GM18861 (cell line): Measurements from ENCODE around the gene NAA20.

Source experiments
- ATAC-seq: cut with Tn5 transposase; IDR thresholded peaks from one replicate; pipeline ENCODE4 v1.9.1; 2021; ENCODE audit not compliant: unreplicated experiment

The NAA20 gene

GRCh38 chr20:20018366-20018765 lies 1.2 kb downstream of the NAA20 start:
- no peak for ATAC-seq

DNA sequence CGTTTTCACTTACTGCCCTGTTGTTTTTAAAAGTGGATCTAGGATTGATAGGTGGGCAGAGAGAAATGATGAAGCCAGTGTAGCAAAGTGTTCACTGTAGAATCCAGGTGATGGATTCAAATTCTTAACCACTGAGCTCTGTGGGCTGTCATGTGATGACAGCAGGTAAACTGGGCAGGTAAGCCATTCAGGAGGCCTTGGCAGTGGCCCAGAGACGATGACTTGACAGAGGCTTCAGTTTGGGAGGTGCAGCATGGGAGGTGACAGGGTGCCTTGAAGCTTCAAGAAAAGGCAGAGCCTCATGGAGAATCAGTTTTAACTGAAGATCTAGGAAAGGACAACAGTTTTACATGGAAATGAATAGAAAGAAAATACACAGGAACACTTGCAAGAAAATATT lies 2.0 kb downstream of the NAA20 start:
- ATAC-seq = no peak

- no peak for ATAC-seq
Measured at GRCh38 chr20:20020908-20021307, 3.7 kb downstream of the NAA20 start.

DNA sequence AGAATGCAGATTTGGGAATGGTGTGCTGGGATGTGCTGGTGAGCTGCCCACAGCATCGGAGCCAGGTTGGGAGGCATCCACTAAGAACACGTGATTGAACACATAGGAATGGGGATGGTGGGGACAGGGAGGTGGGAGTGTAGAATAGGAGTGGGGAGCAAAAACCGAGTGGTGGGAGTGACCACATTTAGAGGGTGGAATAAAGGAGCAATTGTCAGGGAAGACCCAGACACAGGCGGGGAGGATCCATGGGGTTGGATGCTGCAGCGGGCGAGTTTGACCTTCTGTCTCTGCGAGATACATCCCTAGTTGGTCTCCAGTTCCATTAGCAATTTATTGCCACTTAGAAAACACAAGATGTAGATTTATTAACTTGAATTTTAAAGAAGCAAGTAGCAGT lies 4.7 kb downstream of the NAA20 start:
- ATAC-seq = no peak

GRCh38 chr20:20022498-20022897 lies 5.3 kb downstream of the NAA20 start:
- peak; percentile 73 for ATAC-seq

DNA sequence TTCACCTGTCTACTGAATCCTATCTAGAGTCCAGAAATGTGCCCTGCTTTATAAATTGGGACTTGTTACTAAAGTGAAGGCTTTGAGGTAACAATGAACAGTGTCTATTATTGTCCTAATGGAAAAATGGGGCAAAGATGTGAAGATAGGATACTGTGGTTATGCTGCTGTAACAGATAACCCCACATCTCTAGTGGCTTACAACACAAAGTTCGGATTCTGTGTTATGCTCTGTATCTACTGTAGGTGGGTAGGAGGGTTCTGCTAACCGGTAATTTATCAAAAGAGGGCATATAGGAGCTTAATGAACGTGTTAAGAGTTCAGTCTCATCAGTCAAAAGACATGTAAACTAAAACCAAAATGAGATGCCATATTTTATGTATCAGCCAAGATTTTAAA lies 6.2 kb downstream of the NAA20 start:
- ATAC-seq = no peak

DNA sequence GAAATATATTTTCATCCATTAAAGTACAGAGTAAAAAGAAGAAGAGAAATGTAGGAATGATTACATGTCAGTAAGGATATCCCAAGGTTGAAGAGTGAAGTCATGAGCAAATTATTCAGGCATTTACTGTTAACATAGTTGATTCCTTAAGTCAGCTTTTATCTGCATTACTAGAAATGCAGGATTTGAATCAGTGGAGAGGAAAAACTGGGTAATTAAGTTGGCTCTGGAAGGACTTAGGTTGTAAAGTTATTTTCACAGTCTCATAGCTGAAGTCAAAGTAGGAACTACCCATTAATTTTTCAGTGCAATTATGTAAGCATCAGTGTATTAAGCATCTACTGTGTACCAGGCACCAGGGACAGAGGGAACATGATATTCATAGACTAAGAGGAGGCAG lies 7.8 kb downstream of the NAA20 start:
- no peak for ATAC-seq

GRCh38 chr20:20027284-20027683 lies 10.1 kb downstream of the NAA20 start:
- ATAC-seq = no peak

DNA sequence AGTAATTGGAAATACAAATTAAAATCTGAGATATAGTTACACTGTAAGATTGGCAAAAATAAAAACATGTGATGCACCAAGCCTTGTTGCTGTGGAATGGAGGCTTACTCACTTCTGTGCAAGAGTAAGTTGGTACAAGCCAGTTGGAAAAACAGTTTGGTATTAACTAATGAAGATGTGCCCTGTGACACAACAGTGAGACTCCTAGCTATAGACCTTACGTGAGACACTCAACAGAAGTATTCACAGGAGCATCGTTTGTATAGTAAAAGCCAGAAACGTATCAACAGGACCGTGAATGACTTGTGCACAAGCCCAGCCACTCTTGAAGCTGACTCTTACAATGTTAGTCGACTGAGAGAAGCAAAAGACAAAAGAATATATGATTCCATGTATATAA lies 14.6 kb downstream of the NAA20 start:
- no peak for ATAC-seq

- ATAC-seq = no peak
Measured at GRCh38 chr20:20034486-20034885, 17.3 kb downstream of the NAA20 start.

DNA sequence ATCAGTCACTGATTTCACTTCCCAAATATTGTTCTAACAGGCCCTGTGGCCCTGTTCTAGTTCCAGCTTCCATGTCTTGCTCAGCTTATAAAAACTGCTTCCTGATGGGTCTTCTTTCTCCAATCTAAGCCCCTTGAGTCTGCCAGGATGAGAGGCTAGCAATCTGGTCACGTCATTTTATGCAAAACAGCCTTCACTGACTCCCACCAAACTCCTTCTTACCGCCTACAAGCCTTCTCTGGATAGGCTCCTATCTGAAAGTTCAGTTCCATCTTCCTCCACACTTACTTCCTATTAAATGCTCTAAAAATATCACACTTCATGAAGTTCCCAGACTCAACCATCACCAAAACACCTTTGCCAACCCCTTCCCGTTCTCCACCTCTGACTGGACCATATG lies 19.6 kb downstream of the NAA20 start:
- no peak for ATAC-seq

GRCh38 chr20:20037960-20038359 lies 20.8 kb downstream of the NAA20 start:
- ATAC-seq = no peak

DNA sequence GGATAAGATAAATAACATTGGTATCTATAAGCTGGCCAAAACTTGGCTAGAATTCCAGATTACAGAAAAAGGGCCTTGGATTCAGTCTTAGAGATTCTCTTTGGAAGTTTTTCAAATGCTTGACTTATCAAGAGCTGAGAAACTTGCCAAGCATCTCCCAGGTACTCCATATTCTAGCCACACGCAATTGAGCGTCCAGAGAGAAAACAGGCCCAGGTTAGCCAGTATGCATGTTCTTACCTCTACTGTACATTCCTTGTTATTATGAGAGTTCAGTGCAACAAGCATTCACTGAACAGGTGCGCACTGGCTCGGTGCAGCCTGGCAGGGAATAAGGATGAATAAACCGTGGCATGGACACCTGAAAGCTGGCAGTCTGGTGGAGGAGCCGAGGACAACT lies 21.4 kb downstream of the NAA20 start:
- no peak for ATAC-seq

GRCh38 chr20:20039752-20040387 lies 22.7 kb downstream of the NAA20 start:
- no peak for ATAC-seq

DNA sequence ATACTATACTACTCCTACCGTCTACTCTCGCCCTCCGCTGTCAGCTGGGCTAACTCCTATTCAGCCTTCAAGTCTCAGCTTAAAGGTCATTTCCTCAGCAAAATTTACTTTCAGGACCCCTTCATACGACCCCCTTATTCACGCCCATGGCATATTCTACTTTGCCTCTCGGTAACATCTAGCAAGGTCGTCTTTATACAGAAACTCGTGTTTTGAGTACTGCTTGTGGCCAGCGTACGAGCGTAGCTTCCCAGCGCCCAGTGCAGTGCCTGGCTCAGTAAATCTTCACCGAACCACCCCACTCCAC lies 34.6 kb downstream of the NAA20 start:
- ATAC-seq = peak; percentile 9

DNA sequence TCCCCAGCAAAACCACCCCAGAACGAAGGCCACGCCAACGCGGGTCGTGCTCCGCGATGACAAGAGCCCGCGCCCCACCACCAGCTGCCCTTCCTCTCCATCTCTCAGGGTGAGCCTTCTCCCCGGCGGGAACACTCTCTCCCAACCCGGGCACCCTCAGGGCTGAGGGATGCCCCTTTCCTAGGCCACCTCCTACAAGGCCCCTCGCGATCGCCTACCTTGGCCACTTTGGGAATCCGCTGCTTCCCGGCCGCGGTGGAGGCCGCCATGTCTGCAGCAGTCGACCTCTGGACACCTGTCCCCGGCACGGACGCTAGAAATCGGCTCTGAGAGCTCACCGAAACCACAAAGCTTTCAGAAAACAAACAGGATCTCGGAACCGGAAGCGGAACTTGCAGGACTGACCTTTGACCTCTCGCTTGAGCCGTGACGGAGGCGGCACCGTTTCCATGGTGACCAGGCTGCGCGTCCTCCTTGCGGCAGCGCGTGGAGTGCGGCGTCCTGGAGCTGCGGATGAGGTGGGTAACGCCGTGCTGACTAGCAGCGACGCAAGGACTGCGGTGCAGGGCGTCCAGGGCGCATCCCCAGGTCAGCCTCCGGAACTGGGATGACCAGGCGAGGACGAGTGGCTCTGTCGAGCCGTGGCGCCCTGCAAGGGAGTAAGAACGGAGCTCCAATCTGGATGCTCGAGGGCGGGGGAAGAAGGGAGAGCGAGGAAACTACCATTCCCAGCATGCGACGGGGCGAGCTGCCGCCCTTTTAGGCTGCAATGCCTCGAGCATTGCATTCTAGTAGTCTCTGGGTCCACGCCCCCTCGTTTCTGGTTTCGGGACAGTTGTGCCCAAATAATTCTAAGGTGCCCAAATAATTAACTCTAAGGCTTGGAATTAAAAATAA lies 35.2 kb downstream of the NAA20 start, which contains the start of the genes CFAP61 and CRNKL1:
CFAP61 (plus strand) TSS at position 459 of the 897 bp plus-strand sequence. CDS start 4,122 bp downstream, outside the sequence.
CRNKL1 (minus strand) TSS at position 393 of the 897 bp plus-strand sequence; CDS start at position 269, 124 bp downstream.
- peak; percentile 87 for ATAC-seq

GRCh38 chr20:20060234-20060998 lies 43.3 kb downstream of the NAA20 start:
- ATAC-seq = no peak

DNA sequence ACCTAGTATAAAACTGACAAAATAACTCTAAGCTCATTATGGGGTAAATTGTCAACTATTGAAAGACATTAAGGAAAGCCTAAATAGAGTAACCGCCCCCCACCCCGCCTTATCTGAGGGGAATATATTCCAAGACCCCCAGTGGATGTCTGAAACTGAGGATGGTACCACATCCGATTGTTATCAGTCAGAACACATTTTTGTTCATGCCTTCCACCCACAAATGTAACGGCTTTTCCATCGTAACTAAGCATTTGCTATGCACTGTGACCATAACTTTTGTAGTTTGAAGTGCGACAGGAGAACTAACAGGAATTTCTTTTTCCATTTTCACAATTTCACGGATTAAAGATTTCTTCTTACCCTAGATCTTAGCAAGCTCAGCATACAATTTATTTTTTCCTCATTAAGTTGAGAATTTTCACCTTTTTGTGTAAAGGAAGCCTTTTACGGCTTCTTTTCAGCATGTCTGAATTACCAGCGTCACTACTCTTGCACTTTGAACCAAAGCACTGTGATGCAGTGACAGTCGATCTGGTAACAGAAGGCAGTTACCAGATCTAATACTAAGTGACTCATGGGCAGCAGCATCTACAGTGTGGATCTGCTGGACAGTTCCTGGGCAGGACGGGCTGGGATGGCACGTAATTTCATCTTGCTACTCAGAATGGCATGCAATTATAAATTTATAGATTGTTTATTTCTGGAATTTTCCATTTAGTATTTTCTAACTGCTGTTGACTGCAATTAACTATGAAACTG lies 47.0 kb downstream of the NAA20 start:
- no peak for ATAC-seq

- no peak for ATAC-seq
Measured at GRCh38 chr20:20065361-20065760, 48.2 kb downstream of the NAA20 start.

DNA sequence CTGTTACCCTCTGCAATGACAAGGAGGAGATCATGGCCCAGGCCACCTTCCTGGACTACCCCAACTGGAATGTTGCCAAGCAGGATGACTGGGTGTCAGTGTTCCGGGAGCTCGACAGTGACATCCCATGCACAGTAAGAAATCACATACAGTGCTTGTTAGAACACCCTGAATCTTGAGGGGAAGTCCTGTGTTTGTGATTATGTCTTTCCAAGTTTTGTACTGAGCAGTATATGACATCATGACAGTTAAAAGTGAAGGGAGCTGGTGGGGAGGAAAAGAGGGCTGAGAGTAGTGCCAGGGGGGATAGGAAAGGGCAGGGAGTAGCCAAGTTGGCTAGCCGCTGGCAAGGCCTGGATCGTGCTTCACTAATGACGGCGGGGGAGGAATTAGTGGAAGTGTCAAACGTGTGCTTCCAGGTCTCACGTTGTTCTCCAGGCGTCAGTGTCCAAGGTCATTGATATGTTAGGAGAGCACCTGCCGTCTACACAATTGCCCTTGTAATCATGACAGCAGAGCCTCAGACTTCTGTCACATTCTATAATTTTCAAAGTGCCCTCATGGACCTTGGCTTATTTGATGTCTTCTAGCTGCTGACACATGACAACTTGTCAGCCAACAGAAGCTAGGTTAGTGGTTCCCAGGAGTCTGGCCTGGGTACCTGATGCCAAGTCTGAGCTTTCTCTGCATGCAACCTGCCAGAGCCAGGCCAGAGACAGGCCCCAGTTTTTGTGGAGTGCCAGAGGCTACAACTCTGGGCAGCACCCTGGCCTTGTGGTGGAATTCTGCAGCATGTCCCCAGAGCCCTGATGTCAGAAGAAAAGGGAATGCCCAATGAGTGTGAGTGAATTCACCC lies 53.9 kb downstream of the NAA20 start:
- ATAC-seq = no peak
